Neural cell (in vitro differentiated cells): ENCODE results near the gene ANKZF1. TPM values are rescaled to one million over a fixed set of nuclear protein-coding genes. Genes with fewer than 3 reads are reported as not detected.

Source experiments
- H2AFZ ChIP-seq: fragments of 200-600, 300-800 bp; sonication (generic), shearing (Covaris generic); 2 replicates; pipeline ENCODE4 v1.6.0; 2014; ENCODE audit warnings: low read depth, mild to moderate bottlenecking, antibody characterized with exemption, low read length, moderate library complexity
- H3F3A ChIP-seq: fragments of 200-600 bp; shearing (Covaris generic); 2 replicates; pipeline ENCODE4 v1.6.1; 2016; ENCODE audit warnings: mild to moderate bottlenecking, moderate library complexity, mixed read lengths, antibody characterized with exemption, low read length; ENCODE audit not compliant: insufficient read depth, poor library complexity, severe bottlenecking
- H3K27ac ChIP-seq: fragments of 200-600, 300-800 bp; sonication (generic), shearing (Covaris generic); 2 replicates; pipeline ENCODE4 v1.5.1; 2014; ENCODE audit warnings: mild to moderate bottlenecking, low read length, moderate library complexity
- H3K27me3 ChIP-seq: fragments of 300-800, 200-600 bp; sonication (generic), shearing (Covaris generic); 2 replicates; pipeline ENCODE4 v1.6.0; 2014; ENCODE audit warnings: mild to moderate bottlenecking, low read depth, low read length, moderate library complexity; ENCODE audit not compliant: insufficient read depth
- H3K36me3 ChIP-seq: fragments of 300-800, 200-600 bp; sonication (generic), shearing (Covaris generic); 2 replicates; pipeline ENCODE4 v1.5.1; 2014; ENCODE audit warnings: mild to moderate bottlenecking, antibody characterized with exemption, low read length, moderate library complexity; ENCODE audit not compliant: insufficient read depth
- H3K4me2 ChIP-seq: fragments of 300-800, 200-600 bp; sonication (generic), shearing (Covaris generic); 2 replicates; pipeline ENCODE4 v1.6.0; 2014; ENCODE audit warnings: mild to moderate bottlenecking, low read length
- H3K4me3 ChIP-seq: fragments of 300-800, 200-600 bp; sonication (generic), shearing (Covaris generic); 2 replicates; pipeline ENCODE4 v1.5.1; 2014; ENCODE audit warnings: mild to moderate bottlenecking, low read length, moderate library complexity
- H3K79me2 ChIP-seq: fragments of 200-600 bp; shearing (Covaris generic); replicated peaks from 2 replicates; pipeline ENCODE4 v1.6.0; 2014; ENCODE audit warnings: mild to moderate bottlenecking, low read length, moderate library complexity; ENCODE audit not compliant: insufficient read depth
- H3K9ac ChIP-seq: fragments of 300-800, 200-600 bp; sonication (generic), shearing (Covaris generic); 2 replicates; pipeline ENCODE4 v1.6.1; 2016; ENCODE audit warnings: mild to moderate bottlenecking, low read length, mixed read lengths
- H3K9me2 ChIP-seq: fragments of 200-600 bp; shearing (Covaris generic); 2 replicates; pipeline ENCODE4 v1.6.1; 2016; ENCODE audit warnings: mild to moderate bottlenecking, low read length, mixed read lengths; ENCODE audit not compliant: insufficient read depth
- H3K9me3 ChIP-seq: fragments of 200-600, 300-800 bp; sonication (generic), shearing (Covaris generic); 2 replicates; pipeline ENCODE4 v1.6.1; 2016; ENCODE audit warnings: mild to moderate bottlenecking, mixed run types, low read length, moderate library complexity, mixed read lengths
- H4K20me1 ChIP-seq: fragments of 200-600 bp; shearing (Covaris generic); 2 replicates; pipeline ENCODE4 v1.6.1; 2016; ENCODE audit warnings: mild to moderate bottlenecking, mixed run types; ENCODE audit not compliant: insufficient read depth
- EP300 ChIP-seq: fragments of 450-650 bp; conservative IDR thresholded peaks from 2 replicates; pipeline ENCODE4 v1.6.1; 2014; ENCODE audit warnings: antibody characterized with exemption, mild to moderate bottlenecking, moderate library complexity; ENCODE audit not compliant: poor library complexity, severe bottlenecking
- EZH2 ChIP-seq: fragments of 200-600, 300-800 bp; shearing (Covaris generic), sonication (generic); IDR thresholded peaks from 2 replicates; pipeline ENCODE4 v1.6.1; 2014; ENCODE audit warnings: antibody characterized with exemption, low read length, borderline replicate concordance, mild to moderate bottlenecking; ENCODE audit not compliant: insufficient read depth, poor library complexity, severe bottlenecking
- MXI1 ChIP-seq: fragments of 450-650 bp; conservative IDR thresholded peaks from 2 replicates; pipeline ENCODE4 v1.6.1; 2014; ENCODE audit warnings: antibody characterized with exemption, mild to moderate bottlenecking; ENCODE audit not compliant: poor library complexity, severe bottlenecking
- POLR2AphosphoS5 ChIP-seq: IDR thresholded peaks from 2 replicates; pipeline ENCODE4 v1.6.1; 2012
- RAD21 ChIP-seq: fragments of 450-650 bp; conservative IDR thresholded peaks from 2 replicates; pipeline ENCODE4 v1.6.1; 2014; ENCODE audit warnings: antibody characterized with exemption, mild to moderate bottlenecking, moderate library complexity
- SMC3 ChIP-seq: fragments of 450-650 bp; conservative IDR thresholded peaks from 2 replicates; pipeline ENCODE4 v1.6.1; 2014; ENCODE audit warnings: antibody characterized with exemption, mild to moderate bottlenecking, moderate library complexity; ENCODE audit not compliant: poor library complexity
- TAF1 ChIP-seq: IDR thresholded peaks from 2 replicates; pipeline ENCODE4 v1.6.1; 2012; ENCODE audit warnings: low read depth
- polyA plus RNA-seq: library from polyadenylated mRNA; depleted of rRNA; stranded (reverse); fragments of >200 nt; gene quantifications from 2 replicates; pipeline ENCODE4 v1.2.3, GENCODE V29; 2014
- TF ChIP-seq, protein P1 (sequence below): IDR thresholded peaks from 2 replicates; pipeline ENCODE4 v1.6.1; 2012; ENCODE audit warnings: borderline replicate concordance
- TF ChIP-seq, protein P2 (sequence below): fragments of 450-650 bp; IDR thresholded peaks from 2 replicates; pipeline ENCODE4 v1.5.1; 2014; ENCODE audit warnings: antibody characterized with exemption, mild to moderate bottlenecking, moderate library complexity; ENCODE audit not compliant: poor library complexity, severe bottlenecking

The ANKZF1 gene
- polyA plus RNA-seq, 1 donor from 2014 or later: 185 TPM

DNA sequence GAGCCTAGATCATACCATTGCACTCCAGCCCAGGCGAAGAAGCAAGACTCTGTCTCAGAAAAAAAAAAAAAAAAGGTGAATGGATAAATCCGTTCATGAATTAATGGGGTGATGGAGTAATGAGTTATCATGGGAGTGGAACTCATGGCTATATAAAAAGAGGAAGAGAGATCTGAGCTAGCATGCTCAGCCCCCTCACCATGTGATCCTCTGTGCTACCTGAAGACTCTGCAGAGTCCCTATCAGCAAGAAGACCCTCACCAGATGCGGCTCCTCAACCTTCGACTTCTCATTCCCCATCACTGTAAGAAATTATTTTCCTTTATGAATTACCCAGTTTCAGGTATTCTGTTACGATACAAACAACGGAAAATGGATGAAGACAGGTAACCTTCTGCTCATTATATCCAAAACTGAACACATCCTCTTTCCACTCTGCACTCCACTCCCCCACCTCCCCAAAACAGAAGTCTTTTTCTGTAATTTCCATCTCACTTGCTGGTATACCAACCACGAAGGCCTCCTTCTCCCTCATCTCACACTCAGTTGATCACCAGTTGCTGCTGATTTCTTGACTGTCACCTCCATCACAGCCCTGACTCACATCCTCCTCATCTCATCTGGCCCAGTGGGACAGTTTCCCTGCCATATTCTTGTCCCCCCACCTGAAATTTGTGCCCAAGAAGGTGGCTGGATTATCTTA is 42.7 kb upstream of the ANKZF1 start:
- Histone ChIP-seq H3K4me3 (no peak overlapping the region), H3K9me2 (no peaks in the 10 kb centered on the region), H3K27ac (no peak overlapping the region), H3K36me3 (no peaks in the 10 kb centered on the region), H2AFZ (no peak overlapping the region), H3F3A (no peaks in the 10 kb centered on the region), H4K20me1 (no peaks in the 10 kb centered on the region), H3K9ac (no peak overlapping the region), H3K4me2 (no peak overlapping the region), H3K9me3 (no peaks in the 10 kb centered on the region), H3K27me3 (no peaks in the 10 kb centered on the region), H3K79me2 (no peaks in the 10 kb centered on the region)
- TF ChIP-seq SMC3: no peak
- TF ChIP-seq EZH2: no peak
- TF ChIP-seq, protein P1, sequence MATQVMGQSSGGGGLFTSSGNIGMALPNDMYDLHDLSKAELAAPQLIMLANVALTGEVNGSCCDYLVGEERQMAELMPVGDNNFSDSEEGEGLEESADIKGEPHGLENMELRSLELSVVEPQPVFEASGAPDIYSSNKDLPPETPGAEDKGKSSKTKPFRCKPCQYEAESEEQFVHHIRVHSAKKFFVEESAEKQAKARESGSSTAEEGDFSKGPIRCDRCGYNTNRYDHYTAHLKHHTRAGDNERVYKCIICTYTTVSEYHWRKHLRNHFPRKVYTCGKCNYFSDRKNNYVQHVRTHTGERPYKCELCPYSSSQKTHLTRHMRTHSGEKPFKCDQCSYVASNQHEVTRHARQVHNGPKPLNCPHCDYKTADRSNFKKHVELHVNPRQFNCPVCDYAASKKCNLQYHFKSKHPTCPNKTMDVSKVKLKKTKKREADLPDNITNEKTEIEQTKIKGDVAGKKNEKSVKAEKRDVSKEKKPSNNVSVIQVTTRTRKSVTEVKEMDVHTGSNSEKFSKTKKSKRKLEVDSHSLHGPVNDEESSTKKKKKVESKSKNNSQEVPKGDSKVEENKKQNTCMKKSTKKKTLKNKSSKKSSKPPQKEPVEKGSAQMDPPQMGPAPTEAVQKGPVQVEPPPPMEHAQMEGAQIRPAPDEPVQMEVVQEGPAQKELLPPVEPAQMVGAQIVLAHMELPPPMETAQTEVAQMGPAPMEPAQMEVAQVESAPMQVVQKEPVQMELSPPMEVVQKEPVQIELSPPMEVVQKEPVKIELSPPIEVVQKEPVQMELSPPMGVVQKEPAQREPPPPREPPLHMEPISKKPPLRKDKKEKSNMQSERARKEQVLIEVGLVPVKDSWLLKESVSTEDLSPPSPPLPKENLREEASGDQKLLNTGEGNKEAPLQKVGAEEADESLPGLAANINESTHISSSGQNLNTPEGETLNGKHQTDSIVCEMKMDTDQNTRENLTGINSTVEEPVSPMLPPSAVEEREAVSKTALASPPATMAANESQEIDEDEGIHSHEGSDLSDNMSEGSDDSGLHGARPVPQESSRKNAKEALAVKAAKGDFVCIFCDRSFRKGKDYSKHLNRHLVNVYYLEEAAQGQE: no peak
- no peak for TF ChIP-seq RAD21
- TF ChIP-seq MXI1: no peak
- TF ChIP-seq TAF1: no peak
- no peak for TF ChIP-seq POLR2AphosphoS5
- no peak for TF ChIP-seq EP300
- TF ChIP-seq, protein P2, sequence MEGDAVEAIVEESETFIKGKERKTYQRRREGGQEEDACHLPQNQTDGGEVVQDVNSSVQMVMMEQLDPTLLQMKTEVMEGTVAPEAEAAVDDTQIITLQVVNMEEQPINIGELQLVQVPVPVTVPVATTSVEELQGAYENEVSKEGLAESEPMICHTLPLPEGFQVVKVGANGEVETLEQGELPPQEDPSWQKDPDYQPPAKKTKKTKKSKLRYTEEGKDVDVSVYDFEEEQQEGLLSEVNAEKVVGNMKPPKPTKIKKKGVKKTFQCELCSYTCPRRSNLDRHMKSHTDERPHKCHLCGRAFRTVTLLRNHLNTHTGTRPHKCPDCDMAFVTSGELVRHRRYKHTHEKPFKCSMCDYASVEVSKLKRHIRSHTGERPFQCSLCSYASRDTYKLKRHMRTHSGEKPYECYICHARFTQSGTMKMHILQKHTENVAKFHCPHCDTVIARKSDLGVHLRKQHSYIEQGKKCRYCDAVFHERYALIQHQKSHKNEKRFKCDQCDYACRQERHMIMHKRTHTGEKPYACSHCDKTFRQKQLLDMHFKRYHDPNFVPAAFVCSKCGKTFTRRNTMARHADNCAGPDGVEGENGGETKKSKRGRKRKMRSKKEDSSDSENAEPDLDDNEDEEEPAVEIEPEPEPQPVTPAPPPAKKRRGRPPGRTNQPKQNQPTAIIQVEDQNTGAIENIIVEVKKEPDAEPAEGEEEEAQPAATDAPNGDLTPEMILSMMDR: no peak

DNA sequence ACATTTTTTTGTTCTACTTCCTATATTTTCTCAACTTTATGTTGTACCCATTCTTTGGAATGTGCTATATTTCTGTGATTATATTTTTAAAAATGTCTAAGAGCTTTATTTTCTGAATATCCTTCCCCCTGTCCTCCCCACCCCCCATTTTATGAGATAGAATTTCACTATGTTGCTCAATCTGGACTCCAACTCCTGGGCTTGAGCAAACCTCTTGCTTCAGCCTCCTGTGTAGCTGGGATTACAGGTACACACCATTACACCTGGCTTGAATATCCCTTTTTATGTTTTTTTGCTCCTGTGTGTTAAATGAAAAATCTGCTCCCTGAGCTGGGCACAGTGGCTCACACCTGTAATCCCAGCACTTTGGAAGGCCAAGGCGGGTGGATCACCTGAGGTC is 32.2 kb upstream of the ANKZF1 start:
- Histone ChIP-seq H3K4me3 (no peak overlapping the region), H3K4me2 (no peak overlapping the region), H2AFZ (no peak overlapping the region), H4K20me1 (no peaks in the 10 kb centered on the region), H3K27me3 (no peaks in the 10 kb centered on the region), H3K79me2 (no peaks in the 10 kb centered on the region), H3K9ac (no peak overlapping the region), H3F3A (no peaks in the 10 kb centered on the region), H3K9me2 (no peaks in the 10 kb centered on the region), H3K9me3 (no peaks in the 10 kb centered on the region), H3K27ac (no peak overlapping the region), H3K36me3 (no peaks in the 10 kb centered on the region)
- no peak for TF ChIP-seq EZH2
- TF ChIP-seq, protein P2: no peak
- TF ChIP-seq POLR2AphosphoS5: no peak
- no peak for TF ChIP-seq TAF1
- TF ChIP-seq MXI1: no peak
- no peak for TF ChIP-seq RAD21
- TF ChIP-seq, protein P1: no peak
- TF ChIP-seq SMC3: no peak
- TF ChIP-seq EP300: no peak
